SU-DHL-6 (cell line): ENCODE measurements around the gene PIGX.

Experiments
- EZH2phosphoT487 ChIP-seq: fragments of 200-600 bp; sonication (generic), shearing (Covaris generic); conservative IDR thresholded peaks from 2 replicates; pipeline ENCODE4 v1.6.1; 2018; ENCODE audit warnings: mild to moderate bottlenecking, antibody characterized with exemption, low read length, moderate library complexity, mixed read lengths
- TF ChIP-seq, protein P1 (sequence below): fragments of 200-600 bp; sonication (generic); IDR thresholded peaks from one replicate; pipeline ENCODE4 v1.5.1; 2017; ENCODE audit warnings: antibody characterized with exemption, mild to moderate bottlenecking, low read length, moderate library complexity; ENCODE audit not compliant: insufficient read depth, poor library complexity, severe bottlenecking

DNA sequence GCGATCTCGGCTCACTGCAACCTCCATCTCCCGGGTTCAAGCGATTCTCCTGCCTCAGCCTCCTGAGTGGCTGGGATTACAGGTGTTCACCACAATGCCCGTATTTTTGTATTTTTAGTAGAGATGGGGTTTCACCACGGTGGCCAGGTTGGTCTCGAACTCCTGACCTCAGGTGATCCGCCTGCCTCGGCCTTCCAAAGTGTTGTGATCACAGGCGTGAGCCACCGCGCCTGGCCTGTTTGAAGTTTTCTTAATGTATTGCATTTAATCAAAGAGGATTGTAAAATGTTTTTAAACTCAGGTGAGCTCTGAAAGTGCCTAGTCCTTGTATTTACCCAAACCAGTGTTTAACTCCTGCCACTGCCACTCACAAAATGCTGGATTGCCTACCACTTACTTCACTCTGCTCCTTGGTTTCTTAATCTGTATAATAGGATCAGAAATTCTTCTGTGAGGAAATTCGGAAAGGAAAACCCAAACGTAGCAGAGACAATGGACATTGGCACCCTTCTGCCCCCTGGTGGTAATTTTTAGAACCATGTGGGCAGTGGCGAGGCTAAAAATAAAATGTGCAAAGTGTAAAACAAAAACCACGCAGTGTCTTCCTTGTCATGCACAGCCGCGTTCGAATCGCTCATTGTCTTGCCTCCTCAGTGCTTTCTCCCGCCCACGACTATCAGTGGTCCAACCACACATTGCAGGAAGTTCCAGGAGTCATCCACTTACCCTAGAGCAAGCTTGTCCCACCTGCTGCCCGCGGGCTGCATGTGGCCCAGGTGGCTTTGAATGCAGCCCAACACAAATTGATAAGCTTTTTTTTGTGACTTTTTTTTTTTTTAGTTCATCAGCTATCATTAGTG, 27.4 kb upstream of the PIGX start:
- no peak for TF ChIP-seq EZH2phosphoT487
- TF ChIP-seq, protein P1, sequence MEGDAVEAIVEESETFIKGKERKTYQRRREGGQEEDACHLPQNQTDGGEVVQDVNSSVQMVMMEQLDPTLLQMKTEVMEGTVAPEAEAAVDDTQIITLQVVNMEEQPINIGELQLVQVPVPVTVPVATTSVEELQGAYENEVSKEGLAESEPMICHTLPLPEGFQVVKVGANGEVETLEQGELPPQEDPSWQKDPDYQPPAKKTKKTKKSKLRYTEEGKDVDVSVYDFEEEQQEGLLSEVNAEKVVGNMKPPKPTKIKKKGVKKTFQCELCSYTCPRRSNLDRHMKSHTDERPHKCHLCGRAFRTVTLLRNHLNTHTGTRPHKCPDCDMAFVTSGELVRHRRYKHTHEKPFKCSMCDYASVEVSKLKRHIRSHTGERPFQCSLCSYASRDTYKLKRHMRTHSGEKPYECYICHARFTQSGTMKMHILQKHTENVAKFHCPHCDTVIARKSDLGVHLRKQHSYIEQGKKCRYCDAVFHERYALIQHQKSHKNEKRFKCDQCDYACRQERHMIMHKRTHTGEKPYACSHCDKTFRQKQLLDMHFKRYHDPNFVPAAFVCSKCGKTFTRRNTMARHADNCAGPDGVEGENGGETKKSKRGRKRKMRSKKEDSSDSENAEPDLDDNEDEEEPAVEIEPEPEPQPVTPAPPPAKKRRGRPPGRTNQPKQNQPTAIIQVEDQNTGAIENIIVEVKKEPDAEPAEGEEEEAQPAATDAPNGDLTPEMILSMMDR: peak; percentile 52
